Measurements from ENCODE around the gene YBX2. TPM values are rescaled to one million over a fixed set of nuclear protein-coding genes. Genes with fewer than 3 reads are reported as not detected.

The YBX2 gene
- total and polyA plus RNA-seq, 4 experiments from 2014 or later, result 0.26 to 0.39 TPM; not detected in 2

DNA sequence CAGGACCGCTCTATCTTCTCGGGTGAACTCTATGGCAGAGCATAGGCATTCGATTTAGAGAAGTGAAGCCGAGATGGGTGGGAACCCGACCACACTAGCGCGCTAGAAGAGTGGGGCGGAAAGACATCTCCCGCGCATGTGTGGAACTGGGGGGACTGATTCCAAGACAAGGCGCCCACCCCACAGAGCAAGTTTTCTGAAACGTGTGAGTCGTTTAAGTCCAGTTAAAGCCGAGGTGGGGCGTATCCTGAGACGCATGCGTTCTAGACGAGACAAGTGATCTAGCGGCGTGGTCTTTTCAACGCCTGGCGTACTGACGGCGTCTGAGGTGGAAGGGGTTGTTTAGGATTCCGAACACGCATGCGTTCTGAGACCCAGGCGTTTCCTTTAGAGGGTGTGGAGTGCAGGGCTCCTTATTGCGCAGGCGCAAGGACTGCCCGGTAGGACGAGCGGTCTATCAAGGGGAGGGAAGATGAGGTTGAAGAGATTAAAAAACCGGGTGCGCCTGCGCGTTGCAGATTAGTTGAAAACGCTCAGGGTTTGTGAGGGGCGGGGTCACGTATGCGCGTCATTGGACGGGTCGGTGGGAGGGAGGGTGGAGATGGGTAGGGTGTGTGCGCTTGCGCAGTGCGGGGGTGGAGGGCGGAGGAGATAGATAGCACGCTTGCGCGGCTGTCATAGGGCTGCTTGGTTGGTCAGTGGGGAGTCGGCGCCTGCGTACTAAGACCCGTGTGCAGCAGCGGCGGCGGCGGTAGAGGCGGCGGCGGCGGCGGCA, 12.7 kb upstream of the YBX2 start, which contains the start of gene EIF5A:
TSS of gene EIF5A (plus strand) at position 718 of the 775 bp plus-strand sequence. CDS start 2,008 bp downstream, outside the sequence.
- ChIA-PET CTCF (ENCODE audit: partially characterized antibody) (interaction anchor here (1.1 to 2.4 kb wide), 2 partner anchors 11 to 28 kb away, joined by 4 to 16 read pairs; no protein-coding TSS in a partner anchor), POLR2A (ENCODE audit: partially characterized antibody) (interaction anchor here (0.6 to 1.1 kb wide), 2 partner anchors 56 to 625 kb away, joined by 3 read pairs; partner anchors contain the start of genes CNTROB, CTDNEP1 and TRAPPC1)
- H3K9me3 Mint-ChIP-seq, result peaks cover 0 to 1% (median 0%) of the 10 kb centered on the region in 8 donors

GRCh38 chr17:7304179-7304578, 9.7 kb upstream of the YBX2 start:
- no peak for DNase-seq
- Mint-ChIP-seq H3K27ac (peak overlapping the region in 3 of 7 donors; percentile 24 to 72 (median 48)), H3K9me3 (no peaks in the 10 kb centered on the region), H3K27me3 (peaks cover 0 to 4% of the 10 kb centered on the region in 2 donors), H3K4me1 (peaks cover 6 to 20% (median 10%) of the 10 kb centered on the region in 4 donors), H3K4me3 (peak overlapping the region in 2 of 8 donors; percentile 41 to 46), H3K36me3 (peaks cover 3 to 13% of the 10 kb centered on the region in 2 donors)
- Histone ChIP-seq H3K9me3 (ENCODE audit: control insufficient read depth in 1 of 2, low read length in 2 of 2) (no peaks in the 10 kb centered on the region), H3K4me3 (ENCODE audit: low read length in 2 of 2) (no peak overlapping the region), H3K27ac (ENCODE audit: low read depth, low read length) (no peak overlapping the region), H3K36me3 (ENCODE audit: insufficient read depth, low read length) (peaks cover 2% of the 10 kb centered on the region), H3K4me1 (ENCODE audit: insufficient read depth, low read length) (peaks cover 11% of the 10 kb centered on the region), H3K27me3 (ENCODE audit: insufficient read depth, low read length) (no peaks in the 10 kb centered on the region)
- ChIA-PET CTCF (ENCODE audit: partially characterized antibody) (interaction anchor here (1.0 to 1.8 kb wide), 2 partner anchors 23 to 132 kb away, joined by 3 to 5 read pairs; partner anchors contain the start of gene SLC2A4), POLR2A (ENCODE audit: partially characterized antibody) (interaction anchor here (0.7 to 2.1 kb wide), 4 partner anchors 9 to 258 kb away, joined by 3 to 7 read pairs (median 3); partner anchors contain the start of gene GPS2)
- intact Hi-C loops (cut with micrococcal nuclease), result no loop called here

More for the DNA sequence above, 12.7 kb upstream of the YBX2 start, which contains the start of gene EIF5A:
- Histone ChIP-seq H3K4me3 (ENCODE audit: low read length in 2 of 2) (peak within 1 kb of the TSS; percentile 81 to 85), H3K4me1 (ENCODE audit: insufficient read depth, low read length) (peaks cover 35% of the 10 kb centered on the region), H3K9me3 (ENCODE audit: control insufficient read depth in 1 of 2, low read length in 2 of 2) (no peaks in the 10 kb centered on the region), H3K27ac (ENCODE audit: low read depth, low read length) (peak within 1 kb of the TSS; percentile 100), H3K36me3 (ENCODE audit: insufficient read depth, low read length) (peaks cover 28% of the 10 kb centered on the region), H3K27me3 (ENCODE audit: insufficient read depth, low read length) (no peaks in the 10 kb centered on the region)
- DNase-seq, result peak; percentile 99 to 100 (median 100)
- intact Hi-C loops (cut with micrococcal nuclease), result loop anchor here (1.0 to 5.0 kb wide), 13 partner anchors 8 to 528 kb away; partner anchors contain the start of genes ELP5, FXR2, GPS2 and KCTD11
- Mint-ChIP-seq H3K36me3 (peaks cover 27 to 40% of the 10 kb centered on the region in 2 donors), H3K4me3 (peak within 1 kb of the TSS; percentile 93 to 97 (median 95)), H3K4me1 (peaks cover 29 to 47% (median 36%) of the 10 kb centered on the region in 4 donors), H3K27me3 (peaks cover 0 to 4% of the 10 kb centered on the region in 2 donors), H3K27ac (peak within 1 kb of the TSS; percentile 99 to 100 (median 99))

- peak overlapping the region in 3 of 7 donors; percentile 55 to 60 (median 59) for H3K27ac Mint-ChIP-seq
- Histone ChIP-seq H3K36me3 (ENCODE audit: insufficient read depth, low read length) (no peaks in the 10 kb centered on the region), H3K9me3 (ENCODE audit: control insufficient read depth in 1 of 2, low read length in 2 of 2) (no peaks in the 10 kb centered on the region), H3K4me1 (ENCODE audit: insufficient read depth, low read length) (peaks cover 26% of the 10 kb centered on the region), H3K27ac (ENCODE audit: low read depth, low read length) (no peak overlapping the region), H3K4me3 (ENCODE audit: low read length in 2 of 2) (no peak overlapping the region), H3K27me3 (ENCODE audit: insufficient read depth, low read length) (no peaks in the 10 kb centered on the region)
- no peaks in the 10 kb centered on the region for H3K36me3 Mint-ChIP-seq
- peak overlapping the region in 6 of 8 donors; percentile 8 to 86 (median 50) for H3K4me3 Mint-ChIP-seq
- peak; percentile 41 to 62 (median 51) for DNase-seq
- no peaks in the 10 kb centered on the region for H3K9me3 Mint-ChIP-seq
- ChIA-PET CTCF (ENCODE audit: partially characterized antibody) (interaction anchor here (0.6 to 4.4 kb wide), 38 partner anchors 9 to 385 kb away, joined by 3 to 79 read pairs (median 4); partner anchors contain the start of genes ACADVL, ACAP1, DLG4 and GABARAP), POLR2A (ENCODE audit: partially characterized antibody) (interaction anchor here (0.6 to 2.3 kb wide), 15 partner anchors 10 to 278 kb away, joined by 3 to 30 read pairs (median 5); partner anchors contain the start of genes ACADVL, ACAP1, DLG4 and GABARAP)
- H3K4me1 Mint-ChIP-seq, result peaks cover 7 to 31% (median 18%) of the 10 kb centered on the region in 4 donors
- intact Hi-C loops (cut with micrococcal nuclease), result loop anchor here (1.0 to 10.0 kb wide), 5 partner anchors 10 to 251 kb away; no protein-coding TSS in a partner anchor
- peaks cover 2 to 19% of the 10 kb centered on the region in 2 donors for H3K27me3 Mint-ChIP-seq
These were observed 1.9 kb upstream of the YBX2 start for GRCh38 chr17:7296189-7296861.

DNA sequence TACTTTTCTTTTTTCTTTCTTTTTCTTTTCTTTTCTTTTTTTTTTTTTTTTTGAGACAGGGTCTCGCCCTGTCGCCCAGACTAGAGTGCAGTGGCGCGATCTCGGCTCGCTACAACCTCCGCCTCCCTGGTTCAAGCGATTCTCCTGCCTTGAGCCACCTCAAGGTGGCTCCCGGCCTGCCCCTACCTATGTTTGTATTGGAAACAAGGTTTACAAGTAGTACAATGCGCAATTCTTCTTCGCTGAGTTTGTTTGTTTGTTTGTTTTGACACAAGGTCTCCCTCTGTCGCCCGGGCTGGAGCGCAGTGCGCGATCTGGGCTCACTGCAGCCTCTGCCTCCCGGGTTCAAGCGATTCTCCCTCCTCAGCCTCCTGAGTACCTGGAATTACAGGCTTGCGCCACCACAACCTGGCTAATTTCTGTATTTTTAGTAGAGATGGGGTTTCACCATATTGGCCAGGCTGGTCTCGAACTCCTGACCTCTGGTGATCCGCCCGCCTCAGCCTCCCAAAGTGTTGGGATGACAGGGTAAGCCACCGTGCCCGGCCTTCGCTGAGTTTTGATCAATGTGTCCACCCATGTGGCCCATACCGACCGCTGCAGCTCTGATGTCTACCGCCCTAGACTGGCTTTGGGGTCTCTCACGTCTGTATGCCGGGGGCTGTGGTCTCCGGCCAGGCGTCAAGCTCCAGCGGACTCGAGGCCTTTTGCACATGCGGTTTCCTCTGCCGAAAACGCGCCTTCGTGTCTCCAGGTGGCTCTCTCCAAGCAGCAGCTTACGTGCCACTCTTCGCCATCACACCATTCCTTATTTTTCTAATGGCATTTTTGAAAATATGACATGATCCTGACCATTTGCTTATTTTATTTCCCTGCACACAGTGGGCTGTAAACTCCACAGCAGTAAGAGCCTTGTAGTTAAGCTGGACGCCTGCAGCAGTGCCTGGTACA, 1.1 kb upstream of the YBX2 start:
- DNase-seq, result peak in 1 of 5 donors; percentile 7
- peak overlapping the region in 1 of 2 donors; percentile 41 for H3K4me3 ChIP-seq (ENCODE audit: low read length in 2 of 2)
- POLR2A ChIA-PET (ENCODE audit: partially characterized antibody), result interaction anchor here (0.6 to 2.3 kb wide), 10 partner anchors 9 to 279 kb away, joined by 3 to 30 read pairs (median 5); partner anchors contain the start of genes ACADVL, DLG4, GABARAP and PHF23

DNA sequence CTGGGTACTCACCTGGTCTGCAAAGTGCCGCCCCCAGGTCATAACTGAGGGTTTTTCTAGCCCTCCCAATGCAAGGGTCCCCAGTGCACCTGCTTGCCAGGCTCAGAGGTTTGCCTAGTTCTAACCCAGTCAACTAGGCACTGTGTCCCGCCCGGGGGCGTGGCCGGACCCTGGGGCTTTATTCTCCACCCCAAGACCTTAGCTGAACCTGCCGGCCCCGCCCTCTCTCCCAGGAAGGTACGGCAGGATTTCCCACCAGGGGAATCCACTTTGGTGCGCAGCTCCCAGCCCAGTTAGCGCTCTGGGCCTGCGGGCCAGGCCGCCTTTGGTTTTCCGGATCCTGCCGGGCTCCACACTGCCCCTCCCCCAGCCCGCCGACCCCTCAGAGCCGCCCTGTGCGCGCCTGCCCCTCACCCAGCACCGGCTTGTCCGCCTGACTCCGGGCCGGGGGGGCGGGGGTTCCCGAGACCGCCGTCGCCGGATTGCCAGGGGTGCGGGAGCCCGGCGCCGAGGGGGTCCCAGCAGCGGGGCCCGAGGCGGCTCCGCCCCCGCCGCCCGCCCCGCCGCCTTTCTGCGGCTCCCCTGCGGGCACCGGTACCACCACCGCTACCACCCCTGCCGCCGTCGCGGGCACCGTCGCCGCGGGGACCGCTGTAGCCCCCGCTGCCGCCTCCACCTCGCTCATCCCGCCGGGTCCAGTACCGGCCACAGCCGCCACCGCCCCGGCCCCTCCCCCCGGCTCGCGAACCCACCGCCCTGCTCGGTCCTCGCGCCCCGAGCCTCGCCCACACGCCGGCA, 424 bp downstream of the YBX2 start:
- peaks cover 7 to 31% (median 18%) of the 10 kb centered on the region in 4 donors for H3K4me1 Mint-ChIP-seq
- POLR2A ChIA-PET (ENCODE audit: partially characterized antibody), result interaction anchor here (0.6 to 2.1 kb wide), 2 partner anchors 21 to 321 kb away, joined by 4 to 6 read pairs; partner anchors contain the start of genes FXR2 and GPS2
- H3K36me3 Mint-ChIP-seq, result no peaks in the 10 kb centered on the region
- peaks cover 2 to 19% of the 10 kb centered on the region in 2 donors for H3K27me3 Mint-ChIP-seq
- H3K27ac ChIP-seq (ENCODE audit: low read depth, low read length), result no peak overlapping the region
- no peak overlapping the region for H3K4me3 ChIP-seq (ENCODE audit: low read length in 2 of 2)
- H3K27ac Mint-ChIP-seq, result peak overlapping the region in 4 of 7 donors; percentile 24 to 77 (median 56)
- no peaks in the 10 kb centered on the region for H3K27me3 ChIP-seq (ENCODE audit: insufficient read depth, low read length)
- CTCF ChIA-PET (ENCODE audit: partially characterized antibody), result interaction anchor here (1.1 to 1.8 kb wide), 2 partner anchors 73 to 248 kb away, joined by 6 read pairs; no protein-coding TSS in a partner anchor
- DNase-seq, result peak in 3 of 5 donors; percentile 13 to 50 (median 15)
- intact Hi-C loops (cut with micrococcal nuclease), result loop anchor here (10.0 kb wide), 1 partner anchor 159 kb away; no protein-coding TSS in a partner anchor
- H3K4me1 ChIP-seq (ENCODE audit: insufficient read depth, low read length), result peaks cover 26% of the 10 kb centered on the region
- H3K9me3 ChIP-seq (ENCODE audit: control insufficient read depth in 1 of 2, low read length in 2 of 2), result no peaks in the 10 kb centered on the region
- H3K9me3 Mint-ChIP-seq, result no peaks in the 10 kb centered on the region
- H3K36me3 ChIP-seq (ENCODE audit: insufficient read depth, low read length), result no peaks in the 10 kb centered on the region
- H3K4me3 Mint-ChIP-seq, result peak overlapping the region; percentile 21 to 76 (median 64)

More for the DNA sequence above, 1.1 kb upstream of the YBX2 start:
- Mint-ChIP-seq H3K4me1 (peaks cover 7 to 31% (median 18%) of the 10 kb centered on the region in 4 donors), H3K27ac (peak overlapping the region in 5 of 7 donors; percentile 8 to 91 (median 52)), H3K4me3 (peak overlapping the region; percentile 71 to 96 (median 81)), H3K27me3 (peaks cover 2 to 19% of the 10 kb centered on the region in 2 donors), H3K36me3 (no peaks in the 10 kb centered on the region), H3K9me3 (no peaks in the 10 kb centered on the region)
- no peaks in the 10 kb centered on the region for H3K27me3 ChIP-seq (ENCODE audit: insufficient read depth, low read length)
- intact Hi-C loops (cut with micrococcal nuclease), result loop anchor here (1.0 to 10.0 kb wide), 5 partner anchors 11 to 250 kb away; no protein-coding TSS in a partner anchor
- peaks cover 26% of the 10 kb centered on the region for H3K4me1 ChIP-seq (ENCODE audit: insufficient read depth, low read length)
- no peak overlapping the region for H3K27ac ChIP-seq (ENCODE audit: low read depth, low read length)
- H3K9me3 ChIP-seq (ENCODE audit: control insufficient read depth in 1 of 2, low read length in 2 of 2), result no peaks in the 10 kb centered on the region
- no peaks in the 10 kb centered on the region for H3K36me3 ChIP-seq (ENCODE audit: insufficient read depth, low read length)
- CTCF ChIA-PET (ENCODE audit: partially characterized antibody), result interaction anchor here (0.8 to 4.4 kb wide), 27 partner anchors 9 to 251 kb away, joined by 3 to 79 read pairs (median 5); partner anchors contain the start of genes ACADVL, ACAP1, DLG4 and KCTD11

Data from CD4-positive, alpha-beta memory T cell (primary cell).